Body of pancreas (tissue), 4 donors: ENCODE results near the gene NOVA2. TPM values are rescaled to one million over a fixed set of nuclear protein-coding genes. Genes with fewer than 3 reads are reported as not detected.

Experiments
- ATAC-seq: fragments of 150-250 bp; one replicate; pipeline ENCODE4 v1.9.1; 2016
- DNase-seq, 4 donors: peaks; one replicate each; pipeline ENCODE4 v3.0.0-alpha.2; 2019
- H3K27ac ChIP-seq, 4 donors: fragments of 200-600 bp; sonication (generic); 1 replicate in 3 of 4; 2 replicates in 1 of 4; pipeline versions ENCODE4 v1.5.1 to v1.6.1; 2016 to 2019; ENCODE audit warnings: mild to moderate bottlenecking in 1 of 4, mixed read lengths in 1 of 4, moderate library complexity in 1 of 4
- H3K27me3 ChIP-seq, 2 donors: fragments of 200-600 bp; sonication (generic); one replicate each; pipeline ENCODE4 v1.6.0; 2016; ENCODE audit warnings: mild to moderate bottlenecking in 1 of 2
- H3K36me3 ChIP-seq, 2 donors: fragments of 200-600 bp; sonication (generic); replicated peaks in 1 of 2; 2 replicates each; pipeline ENCODE4 v1.5.1; 2016; ENCODE audit warnings: low read depth in 2 of 2; ENCODE audit not compliant: insufficient read depth in 1 of 2
- H3K4me1 ChIP-seq: fragments of 200-600 bp; sonication (generic); one replicate; pipeline ENCODE4 v1.6.0; 2016
- H3K4me3 ChIP-seq, 2 donors: fragments of 200-600 bp; sonication (generic); 1 replicate in 1 of 2; 2 replicates in 1 of 2; pipeline ENCODE4 v1.5.1; 2016 to 2019
- H3K9me3 ChIP-seq, 3 donors: fragments of 200-600 bp; sonication (generic); 1 replicate in 2 of 3; 2 replicates in 1 of 3; pipeline ENCODE4 v1.5.1; 2016
- POLR2A ChIP-seq, 3 donors: fragments of 450-650 bp; IDR thresholded peaks; one replicate each; pipeline ENCODE4 v1.6.1; 2016; ENCODE audit warnings: antibody characterized with exemption in 3 of 3, mild to moderate bottlenecking in 2 of 3
- WGBS, 2 donors: methylation state at CpG; one replicate each; pipeline ENCODE4 v1.1.5; 2017; 5-methylcytosine and 5-hydroxymethylcytosine counted together
- intact Hi-C: fragments of 100-400 bp; cut with DNase I; formaldehyde crosslinking; loops from one replicate; pipeline ENCODE4 v1.15.1; 2023
- total RNA-seq, 2 donors: library from RNA; depleted of rRNA; stranded (reverse); fragments of >200 nt; gene quantifications; one replicate each; pipeline ENCODE4 v1.1.0, GENCODE V29; 2016
- TF ChIP-seq, protein P1 (sequence below), 7 experiments: fragments of 450-650 bp in 4 of 7; fragments of 200-600 bp in 3 of 7; sonication (generic) in 3 of 7; IDR thresholded peaks; one replicate each; pipeline ENCODE4 v1.5.1; 2016 to 2019; ENCODE audit warnings: antibody characterized with exemption in 7 of 7

The NOVA2 gene
- total RNA-seq, 2 donors from 2014 or later, result 1.3 to 1.6 TPM

DNA sequence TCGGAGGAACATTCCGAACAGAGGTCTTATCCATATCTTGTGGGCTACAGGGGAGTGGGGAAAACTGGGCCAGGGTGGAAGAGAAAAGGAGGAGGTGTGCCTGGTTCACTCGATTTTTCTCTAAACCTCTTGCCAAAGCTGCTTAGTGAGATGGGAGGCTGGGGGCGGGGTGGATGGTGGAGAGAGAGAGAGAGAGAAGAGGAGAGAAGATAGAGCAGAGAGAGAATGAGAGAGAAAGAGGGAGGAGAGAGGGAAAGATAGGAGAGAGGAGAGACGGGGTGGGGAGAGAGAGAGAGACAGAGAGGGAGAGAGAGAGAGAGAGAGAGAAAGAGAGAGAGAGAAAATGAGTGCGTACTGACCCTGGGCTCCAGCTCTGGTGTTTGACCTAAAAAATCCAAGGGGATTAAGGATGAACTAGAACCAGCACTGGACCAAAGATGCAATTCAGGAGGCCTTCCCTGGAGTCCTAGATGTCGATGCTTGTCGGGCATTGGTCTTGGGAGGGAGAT is 14.1 kb downstream of the NOVA2 start:
- no peak overlapping the region for H3K4me3 ChIP-seq
- ATAC-seq (no peak), DNase-seq (no peak)
- TF ChIP-seq POLR2A (IDR thresholded peaks at IDR 0.05), result no peak
- TF ChIP-seq, protein P1, sequence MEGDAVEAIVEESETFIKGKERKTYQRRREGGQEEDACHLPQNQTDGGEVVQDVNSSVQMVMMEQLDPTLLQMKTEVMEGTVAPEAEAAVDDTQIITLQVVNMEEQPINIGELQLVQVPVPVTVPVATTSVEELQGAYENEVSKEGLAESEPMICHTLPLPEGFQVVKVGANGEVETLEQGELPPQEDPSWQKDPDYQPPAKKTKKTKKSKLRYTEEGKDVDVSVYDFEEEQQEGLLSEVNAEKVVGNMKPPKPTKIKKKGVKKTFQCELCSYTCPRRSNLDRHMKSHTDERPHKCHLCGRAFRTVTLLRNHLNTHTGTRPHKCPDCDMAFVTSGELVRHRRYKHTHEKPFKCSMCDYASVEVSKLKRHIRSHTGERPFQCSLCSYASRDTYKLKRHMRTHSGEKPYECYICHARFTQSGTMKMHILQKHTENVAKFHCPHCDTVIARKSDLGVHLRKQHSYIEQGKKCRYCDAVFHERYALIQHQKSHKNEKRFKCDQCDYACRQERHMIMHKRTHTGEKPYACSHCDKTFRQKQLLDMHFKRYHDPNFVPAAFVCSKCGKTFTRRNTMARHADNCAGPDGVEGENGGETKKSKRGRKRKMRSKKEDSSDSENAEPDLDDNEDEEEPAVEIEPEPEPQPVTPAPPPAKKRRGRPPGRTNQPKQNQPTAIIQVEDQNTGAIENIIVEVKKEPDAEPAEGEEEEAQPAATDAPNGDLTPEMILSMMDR (IDR thresholded peaks at IDR 0.05), result no peak
- H3K9me3 ChIP-seq, result no peaks in the 10 kb centered on the region
- 57 to 61% methylated on average over 8 of the region's 8 CpGs for WGBS, 2 donors
- H3K4me1 ChIP-seq, result peaks cover 4% of the 10 kb centered on the region
- intact Hi-C loops, result no loop called here
- no peaks in the 10 kb centered on the region for H3K27me3 ChIP-seq
- H3K27ac ChIP-seq, result no peak overlapping the region
- H3K36me3 ChIP-seq, result no peaks in the 10 kb centered on the region

GRCh38 chr19:45958769-45959516 is 14.7 kb downstream of the NOVA2 start:
- intact Hi-C loops, result no loop called here
- 66 to 73% methylated on average over 12 of the region's 12 CpGs for WGBS, 2 donors
- Histone ChIP-seq H3K36me3 (no peaks in the 10 kb centered on the region), H3K4me3 (no peak overlapping the region), H3K9me3 (no peaks in the 10 kb centered on the region), H3K4me1 (peaks cover 4% of the 10 kb centered on the region), H3K27me3 (no peaks in the 10 kb centered on the region), H3K27ac (no peak overlapping the region)
- DNase-seq, result no peak
- TF ChIP-seq POLR2A (IDR thresholded peaks at IDR 0.05), result no peak
- ATAC-seq, result no peak

- DNase-seq, result no peak
- no peaks in the 10 kb centered on the region for H3K27me3 ChIP-seq
- 83 to 86% methylated on average over 6 of the region's 6 CpGs for WGBS, 2 donors
Observed at GRCh38 chr19:45958320-45958719, 15.3 kb downstream of the NOVA2 start.

DNA sequence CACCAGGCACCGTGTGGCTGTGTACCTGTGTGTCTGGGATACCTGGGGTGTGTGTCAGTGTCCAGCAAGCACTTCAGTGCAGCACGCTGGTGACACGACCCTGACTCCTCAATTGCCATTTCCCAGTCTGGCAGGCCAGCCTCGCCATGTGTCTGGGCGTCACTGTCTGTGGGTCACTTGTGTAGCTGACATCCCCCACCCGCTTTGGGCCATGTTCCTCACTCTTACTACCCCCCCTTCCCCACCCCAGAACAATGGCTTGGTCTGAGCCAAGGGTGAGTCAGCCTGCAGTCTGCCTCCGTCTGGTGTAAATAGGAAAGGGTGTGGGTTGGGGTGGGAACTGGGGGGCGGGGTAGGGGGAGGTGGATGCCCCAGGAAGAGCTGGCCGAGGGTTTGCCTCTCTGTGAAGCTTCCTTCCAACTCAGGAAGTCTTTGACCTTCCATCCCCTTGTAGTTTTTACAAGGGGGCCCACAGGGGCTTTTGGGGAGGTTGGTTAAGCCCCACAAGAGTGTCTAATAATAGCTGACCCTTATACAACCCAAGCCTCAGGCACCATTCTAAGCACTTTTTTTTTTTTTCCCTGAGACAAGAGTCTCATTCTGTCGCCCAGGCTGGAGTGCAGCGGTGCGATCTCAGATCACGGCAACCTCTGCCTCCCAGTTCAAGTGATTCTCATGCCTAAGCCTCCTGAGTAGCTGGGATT is 17.6 kb downstream of the NOVA2 start:
- peaks cover 14% of the 10 kb centered on the region for H3K4me1 ChIP-seq
- peak; percentile 51 for ATAC-seq
- intact Hi-C loops, result no loop called here

More at GRCh38 chr19:45958320-45958719, 15.3 kb downstream of the NOVA2 start:
- H3K9me3 ChIP-seq, result no peaks in the 10 kb centered on the region
- H3K4me3 ChIP-seq, result no peak overlapping the region
- H3K4me1 ChIP-seq, result peaks cover 4% of the 10 kb centered on the region
- H3K36me3 ChIP-seq, result no peaks in the 10 kb centered on the region
- ATAC-seq, result no peak
- TF ChIP-seq, protein P1 (IDR thresholded peaks at IDR 0.05), result no peak
- TF ChIP-seq POLR2A (IDR thresholded peaks at IDR 0.05), result no peak
- intact Hi-C loops, result no loop called here
- no peak overlapping the region for H3K27ac ChIP-seq

DNA sequence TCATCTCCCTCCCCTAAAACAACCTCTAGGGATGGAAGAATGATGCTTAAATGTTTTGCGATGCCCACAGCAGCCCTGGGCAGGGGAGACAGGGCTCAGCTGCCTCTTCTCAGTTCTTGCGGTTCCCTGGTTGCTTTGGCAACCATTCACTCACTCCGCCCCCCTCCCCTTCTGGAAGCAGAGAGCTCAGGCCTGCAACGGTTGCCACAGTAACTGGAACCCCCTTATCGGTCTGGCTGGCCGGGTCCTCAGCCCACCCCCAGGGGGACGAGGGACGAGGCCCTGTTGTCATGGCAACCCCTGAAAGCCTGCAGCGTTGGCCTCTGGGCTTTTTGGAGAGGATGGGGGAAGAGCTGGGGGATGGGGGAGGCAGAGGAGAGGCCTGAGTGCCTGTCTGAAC is 19.5 kb downstream of the NOVA2 start:
- Histone ChIP-seq H3K36me3 (no peaks in the 10 kb centered on the region), H3K4me3 (no peak overlapping the region), H3K9me3 (no peaks in the 10 kb centered on the region), H3K4me1 (peaks cover 10% of the 10 kb centered on the region), H3K27ac (no peak overlapping the region), H3K27me3 (no peaks in the 10 kb centered on the region)
- TF ChIP-seq POLR2A (IDR thresholded peaks at IDR 0.05), result no peak
- DNase-seq (no peak), ATAC-seq (no peak)
- 29 to 32% methylated on average over 6 to 9 of the region's 9 CpGs for WGBS, 2 donors
- intact Hi-C loops, result no loop called here

More for the DNA sequence above, 17.6 kb downstream of the NOVA2 start:
- H3K4me3 ChIP-seq, result no peak overlapping the region
- no peak overlapping the region for H3K27ac ChIP-seq
- TF ChIP-seq POLR2A (IDR thresholded peaks at IDR 0.05), result no peak
- TF ChIP-seq, protein P1 (IDR thresholded peaks at IDR 0.05), result no peak
- 39 to 41% methylated on average over 13 of the region's 13 CpGs for WGBS, 2 donors
- peak in 3 of 4 donors; percentile 14 to 28 (median 23) for DNase-seq
- no peaks in the 10 kb centered on the region for H3K36me3 ChIP-seq
- H3K9me3 ChIP-seq, result no peaks in the 10 kb centered on the region
- H3K27me3 ChIP-seq, result no peaks in the 10 kb centered on the region
